GM19193 (cell line): ENCODE measurements around the gene PPIA.

Experiments used
- POLR2A ChIP-seq: IDR thresholded peaks from 4 replicates; pipeline ENCODE4 v1.6.1; 2011; ENCODE audit not compliant: insufficient read depth, insufficient read length; ENCODE audit errors: extremely low read depth

The PPIA gene

DNA sequence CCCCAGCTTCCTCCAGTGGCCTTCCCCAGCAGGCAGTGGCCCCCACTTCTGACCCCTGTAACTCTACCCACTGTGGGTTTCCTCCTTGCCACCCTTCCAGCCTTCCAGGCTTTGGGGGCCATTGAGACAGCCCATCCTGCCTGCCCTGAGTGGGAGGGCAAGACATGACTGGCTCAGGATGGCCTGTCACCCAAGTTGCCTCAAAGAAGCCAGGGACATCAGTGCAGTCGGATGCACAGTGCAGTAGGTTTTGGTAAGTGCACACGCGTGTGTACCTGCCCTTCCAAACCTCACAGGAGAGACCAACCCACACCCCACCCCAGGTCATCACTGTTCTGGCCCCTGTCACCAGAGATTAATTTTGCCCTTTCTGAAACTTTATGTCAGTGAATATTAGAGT lies 25.1 kb upstream of the PPIA start:
- TF ChIP-seq POLR2A = no peak

DNA sequence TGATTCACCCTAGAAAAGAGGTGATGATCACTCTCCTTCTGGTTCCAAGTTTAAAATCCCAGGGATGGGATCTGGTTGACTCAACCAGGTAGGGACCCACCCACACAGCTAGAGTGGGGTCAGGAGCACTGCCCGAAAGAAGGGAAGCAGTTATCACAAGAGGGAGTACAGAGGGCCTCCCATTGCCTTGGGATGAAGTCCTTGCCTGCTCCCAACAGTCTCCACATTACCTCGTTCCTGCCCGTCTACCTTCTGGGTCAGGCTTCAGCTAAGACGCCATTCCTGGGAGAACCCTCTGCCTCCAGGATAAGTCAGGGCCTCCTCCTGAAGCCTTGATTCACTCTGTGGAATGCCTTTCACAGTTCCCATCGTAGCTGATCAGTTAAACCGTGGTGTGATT lies 24.0 kb upstream of the PPIA start:
- no peak for TF ChIP-seq POLR2A

DNA sequence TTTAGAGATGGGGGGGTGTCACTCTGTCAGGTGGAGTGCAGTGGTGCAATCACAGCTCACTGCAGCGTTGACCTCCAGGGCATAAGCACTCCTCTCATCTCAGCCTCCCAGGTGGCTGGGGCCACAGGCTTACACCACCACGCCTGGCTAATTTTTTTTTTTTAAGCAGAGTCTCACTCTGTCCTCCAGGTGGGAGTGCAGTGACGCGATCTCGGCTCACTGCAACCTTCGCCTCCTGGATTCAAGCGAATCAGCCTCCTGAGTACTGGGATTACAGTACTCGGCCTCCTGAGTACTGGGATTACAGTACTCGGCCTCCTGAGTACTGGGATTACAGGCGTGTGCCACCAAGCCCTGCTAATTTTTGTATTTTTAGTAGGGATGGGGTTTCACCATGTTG lies 23.6 kb upstream of the PPIA start:
- TF ChIP-seq POLR2A = no peak

GRCh38 chr7:44775383-44776107 lies 20.9 kb upstream of the PPIA start:
- TF ChIP-seq POLR2A = no peak

DNA sequence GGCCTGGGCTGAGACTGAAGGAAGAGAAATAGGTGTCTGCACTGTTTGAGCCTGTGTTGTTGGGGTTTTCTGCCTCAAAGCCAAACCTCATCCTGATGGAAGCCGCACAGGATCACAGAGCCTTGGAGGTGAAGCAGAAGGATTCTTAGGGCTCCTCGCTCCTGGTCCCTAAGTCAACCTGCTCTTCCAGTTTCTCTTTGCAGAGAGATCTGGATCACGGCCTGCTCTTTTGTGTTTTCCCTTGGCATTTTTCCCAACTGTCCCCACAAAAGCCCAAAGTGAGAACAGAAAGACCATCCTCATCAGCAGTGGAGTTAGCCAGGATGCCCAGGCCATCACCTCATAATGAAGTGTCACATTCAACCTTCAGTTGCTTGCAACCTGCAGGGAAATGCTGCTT lies 20.3 kb upstream of the PPIA start:
- no peak for TF ChIP-seq POLR2A

- TF ChIP-seq POLR2A = no peak
Measured at GRCh38 chr7:44782460-44782859, 14.0 kb upstream of the PPIA start.

GRCh38 chr7:44783407-44783806 lies 13.1 kb upstream of the PPIA start:
- no peak for TF ChIP-seq POLR2A

GRCh38 chr7:44784364-44784763 lies 12.1 kb upstream of the PPIA start:
- TF ChIP-seq POLR2A = no peak

DNA sequence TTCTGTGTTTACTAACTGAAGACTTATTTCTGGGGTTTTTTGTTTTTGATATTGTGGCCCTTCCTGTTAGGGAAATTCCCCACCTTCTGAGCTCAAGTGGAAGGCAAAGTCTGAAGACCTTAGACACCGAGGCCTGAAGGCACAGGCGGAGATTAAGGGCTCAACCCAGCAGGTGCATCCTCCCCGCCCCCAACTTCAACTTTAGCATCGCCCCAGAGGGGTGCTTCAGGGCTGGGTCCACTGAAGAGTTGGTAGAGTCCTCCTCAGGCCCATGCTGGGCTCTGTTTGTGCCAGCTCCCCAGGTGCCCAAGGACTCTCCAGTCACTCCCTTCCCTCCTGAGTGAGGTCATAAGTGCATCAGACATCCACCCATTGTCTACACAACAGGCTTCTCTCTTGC lies 9.4 kb upstream of the PPIA start:
- no peak for TF ChIP-seq POLR2A

- TF ChIP-seq POLR2A = no peak
Measured at GRCh38 chr7:44787762-44788161, 8.7 kb upstream of the PPIA start.

DNA sequence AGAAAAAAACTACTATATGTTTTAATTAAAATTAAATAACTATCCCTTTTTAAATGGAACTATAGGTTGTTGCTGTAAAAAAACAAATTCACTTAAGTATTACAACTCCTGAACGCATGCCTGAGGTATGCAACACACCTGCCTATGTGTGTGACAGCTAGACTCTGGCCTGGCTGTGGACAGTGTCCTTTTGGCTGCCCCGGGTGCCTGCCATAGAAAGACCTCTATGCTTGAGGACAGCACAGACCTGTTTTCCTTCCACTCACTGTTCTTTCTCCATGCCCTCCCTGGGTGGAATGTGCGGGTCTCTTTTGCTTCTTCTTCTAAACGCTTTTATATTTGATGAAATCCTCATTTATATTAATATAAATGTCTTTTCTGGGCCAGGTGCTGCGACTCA lies 6.5 kb upstream of the PPIA start:
- no peak for TF ChIP-seq POLR2A

DNA sequence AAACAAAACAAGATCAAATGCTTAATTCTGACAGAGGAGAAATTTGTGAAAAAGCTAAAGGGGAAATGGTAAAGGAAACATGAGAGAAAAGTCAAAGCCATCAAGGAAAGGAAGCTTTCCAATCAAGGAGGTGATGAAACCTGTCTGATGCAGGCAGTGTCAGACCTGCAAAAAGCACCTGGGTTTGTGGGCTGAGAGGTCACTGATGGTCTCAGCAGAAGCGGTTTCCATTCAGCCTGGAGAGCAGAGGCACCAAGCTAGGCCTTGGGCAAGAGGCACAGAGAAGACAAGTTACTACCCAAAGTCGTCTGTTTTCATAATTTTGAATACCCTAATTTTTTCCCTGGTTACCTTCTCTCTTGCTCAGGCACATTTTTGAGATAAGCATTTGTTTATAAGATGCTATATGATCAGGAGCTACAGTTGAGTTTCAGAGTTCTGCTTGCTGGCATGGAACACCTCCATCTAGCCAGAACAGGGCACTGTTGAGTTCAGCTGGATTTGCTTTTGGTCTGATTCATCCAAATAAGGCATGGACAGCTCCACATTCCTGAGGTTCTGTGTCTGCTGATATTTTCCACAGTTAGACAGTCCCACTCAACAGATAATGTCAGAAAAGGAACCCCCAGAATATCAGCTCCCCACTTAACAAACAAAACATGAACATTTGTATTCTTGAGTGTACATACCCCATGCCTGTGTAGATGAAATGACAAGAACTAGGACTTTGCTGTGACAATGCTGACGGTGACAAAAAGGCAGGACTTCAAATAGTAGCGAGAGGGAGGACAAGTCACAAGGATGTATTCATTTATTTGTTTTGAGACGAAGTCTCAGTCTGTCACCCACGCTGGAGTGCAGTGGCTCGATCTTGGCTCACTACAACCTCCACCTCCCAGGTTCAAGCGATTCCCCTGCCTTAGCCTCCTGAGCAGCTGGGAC lies 4.9 kb upstream of the PPIA start:
- no peak for TF ChIP-seq POLR2A

GRCh38 chr7:44793919-44794318 lies 2.6 kb upstream of the PPIA start:
- TF ChIP-seq POLR2A = no peak

GRCh38 chr7:44794331-44794730 lies 2.1 kb upstream of the PPIA start:
- no peak for TF ChIP-seq POLR2A

- TF ChIP-seq POLR2A = no peak
Measured at GRCh38 chr7:44796034-44796503, 412 bp upstream of the PPIA start.
